Endothelial cell of umbilical vein (primary cell): Measurements from ENCODE around the gene RGS9. TPM values are rescaled to one million over a fixed set of nuclear protein-coding genes. Genes with fewer than 3 reads are reported as not detected.

Experiments used
- BruUV-seq: library from RNA; stranded (reverse); fragments of 400-500 nt; replicated peaks from 2 replicates; lab custom pipeline; 2021; lab: Mats Ljungman, UMichigan
- CTCF ChIA-PET: fragments of 300-600, 350-600 bp; sonication (Branson Sonifier 250); formaldehyde crosslinking; loops from one replicate; lab custom pipeline; 2021; ENCODE audit warnings: antibody characterized with exemption, inconsistent platforms; lab: Charles Lee
- POLR2A ChIA-PET: fragments of 300-600, 350-600 bp; sonication (Branson Sonifier 250); formaldehyde crosslinking; loops from one replicate; lab custom pipeline; 2021; ENCODE audit warnings: antibody characterized with exemption, inconsistent platforms; lab: Charles Lee
- DNase-seq: peaks from one replicate; pipeline ENCODE4 v3.0.0-alpha.2; 2011; ENCODE audit warnings: low read depth, low spot score
- FAIRE-seq: peaks from 2 replicates; lab custom pipeline; 2011; peaks lifted over from hg19 to GRCh38; lab: Jason Lieb, UNC
- H2AFZ ChIP-seq: 2 replicates; pipeline ENCODE4 v1.6.0; 2012; ENCODE audit warnings: low read depth, low read length, control low read depth, inconsistent platforms
- H3K27ac ChIP-seq: 2 replicates; pipeline ENCODE4 v1.5.1; 2011; ENCODE audit warnings: low read depth, mild to moderate bottlenecking, control low read depth, low read length, moderate library complexity; ENCODE audit not compliant: insufficient read depth
- H3K27me3 ChIP-seq, 2 experiments: 2 replicates each; pipeline versions ENCODE4 v1.6.0 to v1.6.1; 2011; ENCODE audit warnings: low read length in 2 of 2, mixed read lengths in 1 of 2; ENCODE audit not compliant: control insufficient read depth in 2 of 2, insufficient read depth in 2 of 2
- H3K36me3 ChIP-seq, 2 experiments: 2 replicates in 1 of 2; 3 replicates in 1 of 2; pipeline ENCODE4 v1.5.1; 2011; ENCODE audit warnings: low read length in 2 of 2, mild to moderate bottlenecking in 1 of 2, moderate library complexity in 1 of 2; ENCODE audit not compliant: control insufficient read depth in 2 of 2, insufficient read depth in 2 of 2; ENCODE audit errors: extremely low read depth in 1 of 2
- H3K4me1 ChIP-seq: 3 replicates; pipeline ENCODE4 v1.5.1; 2011; ENCODE audit warnings: mild to moderate bottlenecking, low read length; ENCODE audit not compliant: control insufficient read depth, insufficient read depth; ENCODE audit errors: extremely low read depth
- H3K4me2 ChIP-seq: 2 replicates; pipeline ENCODE4 v1.6.1; 2011; ENCODE audit warnings: low read length, control low read depth, mixed read lengths; ENCODE audit not compliant: insufficient read depth
- H3K4me3 ChIP-seq, 3 experiments: fragments of 200-600 bp in 1 of 3; sonication (generic), shearing (Covaris generic) in 1 of 3; replicated peaks in 1 of 3; 2 replicates each; pipeline ENCODE4 v1.5.1; 2011 to 2016; ENCODE audit warnings: control low read depth in 3 of 3, low read length in 3 of 3, mild to moderate bottlenecking in 2 of 3, inconsistent platforms in 1 of 3, low read depth in 1 of 3, moderate library complexity in 1 of 3; ENCODE audit not compliant: insufficient read depth in 1 of 3
- H3K79me2 ChIP-seq: 2 replicates; pipeline ENCODE4 v1.6.0; 2012; ENCODE audit warnings: low read length, inconsistent platforms; ENCODE audit not compliant: control insufficient read depth, insufficient read depth
- H3K9ac ChIP-seq: replicated peaks from 2 replicates; pipeline ENCODE3; 2011; ENCODE audit warnings: low read length, control low read depth; ENCODE audit not compliant: insufficient read depth; ENCODE audit errors: extremely low read depth
- H3K9me1 ChIP-seq: replicated peaks from 3 replicates; pipeline ENCODE4 v1.6.0; 2011; ENCODE audit warnings: mild to moderate bottlenecking, low read length; ENCODE audit not compliant: control insufficient read depth, insufficient read depth; ENCODE audit errors: extremely low read depth
- H3K9me3 ChIP-seq: replicated peaks from 2 replicates; pipeline ENCODE4 v1.5.1; 2012; ENCODE audit warnings: low read length, inconsistent platforms; ENCODE audit not compliant: control insufficient read depth, insufficient read depth
- H4K20me1 ChIP-seq: replicated peaks from 2 replicates; pipeline ENCODE3; 2011; ENCODE audit warnings: mild to moderate bottlenecking, low read length; ENCODE audit not compliant: control insufficient read depth, insufficient read depth; ENCODE audit errors: extremely low read depth
- EZH2 ChIP-seq: IDR thresholded peaks from 2 replicates; pipeline ENCODE4 v1.6.1; 2012; ENCODE audit warnings: borderline replicate concordance, low read depth, mild to moderate bottlenecking, moderate library complexity, low read length, inconsistent platforms; ENCODE audit not compliant: severe bottlenecking
- FOS ChIP-seq: IDR thresholded peaks from 2 replicates; pipeline ENCODE4 v1.6.1; 2011; ENCODE audit warnings: mild to moderate bottlenecking, low read length, moderate library complexity, borderline replicate concordance; ENCODE audit not compliant: insufficient read depth
- GATA2 ChIP-seq: IDR thresholded peaks from 2 replicates; pipeline ENCODE4 v1.7.0; 2011; ENCODE audit warnings: low read depth, mild to moderate bottlenecking, moderate library complexity, mixed read lengths, low read length; ENCODE audit not compliant: insufficient read length, insufficient read depth
- JUN ChIP-seq: IDR thresholded peaks from 2 replicates; pipeline ENCODE4 v1.6.1; 2011; ENCODE audit warnings: borderline replicate concordance, low read depth; ENCODE audit not compliant: insufficient read length, insufficient read depth
- MYC ChIP-seq: IDR thresholded peaks from one replicate; pipeline ENCODE4 v1.6.1; 2011; ENCODE audit warnings: mild to moderate bottlenecking, low read depth, low read length
- POLR2A ChIP-seq: IDR thresholded peaks from 2 replicates; pipeline ENCODE4 v1.6.1; 2012; ENCODE audit warnings: low read depth, mild to moderate bottlenecking, control low read depth, low read length
- POLR2AphosphoS5 ChIP-seq: IDR thresholded peaks from 2 replicates; pipeline ENCODE4 v1.6.1; 2012; ENCODE audit warnings: low read depth, mild to moderate bottlenecking, control low read depth, low read length, moderate library complexity; ENCODE audit not compliant: insufficient read depth
- dilution Hi-C: fragments of 300-500 bp; cut with MboI; formaldehyde crosslinking; loops from one replicate; pipeline ENCODE4 v1.15.0; 2019; ENCODE audit warnings: low sequenced_read_pairs; ENCODE audit not compliant: extremely low pct_ligation_motif_present
- intact Hi-C: fragments of 100-400 bp; cut with micrococcal nuclease; formaldehyde crosslinking; loops from one replicate; pipeline ENCODE4 v1.10.0; 2022
- polyA plus RNA-seq, 4 experiments: library from polyadenylated mRNA; depleted of rRNA in 3 of 4; stranded (reverse) in 3 of 4; unstranded in 1 of 4; fragments of >200 nt; gene quantifications; 2 replicates each; pipeline versions ENCODE4 v1.2.1 to v1.2.3, GENCODE V29; 2011 to 2012; ENCODE audit warnings: missing spikeins in 1 of 4
- total RNA-seq: library from RNA; stranded (reverse); gene quantifications from 2 replicates; pipeline ENCODE4 v1.2.3, GENCODE V29; 2021
- TF ChIP-seq, protein P1 (sequence below): IDR thresholded peaks from 2 replicates; pipeline ENCODE4 v1.6.1; 2011; ENCODE audit not compliant: insufficient read depth, insufficient read length
- TF ChIP-seq, protein P2 (sequence below), 2 donors: IDR thresholded peaks; 1 replicate in 1 of 2; 2 replicates in 1 of 2; pipeline ENCODE4 v1.5.1; 2011; ENCODE audit warnings: low read length in 2 of 2, mild to moderate bottlenecking in 2 of 2, moderate library complexity in 2 of 2, control low read depth in 1 of 2, inconsistent platforms in 1 of 2, low read depth in 1 of 2; ENCODE audit not compliant: insufficient read depth in 1 of 2; ENCODE audit errors: extremely low read depth in 1 of 2

The RGS9 gene
- total and polyA plus RNA-seq, 2 donors (not counting 3 experiments of a cell fraction or from before 2014, with no cell fraction given): 0.61 to 1.4 TPM

DNA sequence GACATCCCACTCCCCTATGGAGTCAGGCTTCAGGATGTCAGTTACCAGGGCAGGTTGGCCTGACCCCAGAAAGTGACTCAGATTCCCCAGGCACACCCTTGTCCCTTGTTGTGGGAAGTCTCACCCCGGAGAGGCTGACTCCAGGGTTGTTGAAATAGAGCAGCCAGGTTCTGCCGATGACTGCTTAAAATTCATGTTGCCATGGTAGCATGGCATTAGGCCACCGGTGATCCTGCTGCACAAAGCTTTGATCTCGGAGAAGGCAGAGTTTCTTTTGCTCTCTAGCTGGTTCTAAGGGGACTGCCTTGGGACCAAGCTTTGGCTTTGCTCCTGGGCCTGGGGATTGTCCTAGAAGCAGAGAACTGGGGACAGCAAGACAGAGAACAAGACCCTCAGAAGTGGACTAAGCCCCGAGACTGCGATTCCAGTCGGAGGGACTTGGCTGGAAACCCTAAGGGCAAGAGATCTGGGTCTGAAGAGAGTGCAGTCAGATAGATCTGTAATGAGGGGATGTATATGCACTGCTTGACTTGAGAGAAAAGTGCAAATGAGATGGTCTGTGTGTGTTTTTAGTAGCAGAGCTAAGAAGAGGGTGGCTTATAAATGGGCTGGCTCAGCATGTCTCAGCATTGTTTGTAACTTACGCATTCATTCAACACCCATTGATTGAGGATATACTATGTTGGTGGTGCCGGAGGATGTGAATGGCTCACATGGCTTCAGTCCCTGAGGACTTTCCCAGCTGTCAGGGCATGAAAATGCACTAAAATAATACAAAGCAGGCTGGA, 106.9 kb downstream of the RGS9 start:
- peak; percentile 17 for DNase-seq
- Histone ChIP-seq H4K20me1 (no peaks in the 10 kb centered on the region), H3K4me1 (no peaks in the 10 kb centered on the region), H3K9ac (no peak overlapping the region), H3K79me2 (no peaks in the 10 kb centered on the region), H3K27ac (no peak overlapping the region), H2AFZ (no peak overlapping the region), H3K4me3 (no peak overlapping the region), H3K27me3 (no peaks in the 10 kb centered on the region), H3K9me1 (no peaks in the 10 kb centered on the region), H3K36me3 (no peaks in the 10 kb centered on the region), H3K4me2 (no peak overlapping the region), H3K9me3 (no peaks in the 10 kb centered on the region)
- POLR2A ChIA-PET: no interaction called here
- dilution Hi-C loops: no loop called here
- CTCF ChIA-PET: interaction anchor here (1.0 to 1.4 kb wide), 2 partner anchors 11 to 12 kb away, joined by 3 to 9 read pairs; no protein-coding TSS in a partner anchor
- no TSS peak for BruUV-seq
- FAIRE-seq: no peak
- intact Hi-C loops: no loop called here
- no peak for TF ChIP-seq EZH2
- TF ChIP-seq POLR2AphosphoS5: no peak
- TF ChIP-seq MYC: no peak
- TF ChIP-seq JUN: no peak
- TF ChIP-seq FOS: no peak
- no peak for TF ChIP-seq POLR2A
- TF ChIP-seq, protein P1, sequence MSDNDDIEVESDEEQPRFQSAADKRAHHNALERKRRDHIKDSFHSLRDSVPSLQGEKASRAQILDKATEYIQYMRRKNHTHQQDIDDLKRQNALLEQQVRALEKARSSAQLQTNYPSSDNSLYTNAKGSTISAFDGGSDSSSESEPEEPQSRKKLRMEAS: no peak
- TF ChIP-seq, protein P2, sequence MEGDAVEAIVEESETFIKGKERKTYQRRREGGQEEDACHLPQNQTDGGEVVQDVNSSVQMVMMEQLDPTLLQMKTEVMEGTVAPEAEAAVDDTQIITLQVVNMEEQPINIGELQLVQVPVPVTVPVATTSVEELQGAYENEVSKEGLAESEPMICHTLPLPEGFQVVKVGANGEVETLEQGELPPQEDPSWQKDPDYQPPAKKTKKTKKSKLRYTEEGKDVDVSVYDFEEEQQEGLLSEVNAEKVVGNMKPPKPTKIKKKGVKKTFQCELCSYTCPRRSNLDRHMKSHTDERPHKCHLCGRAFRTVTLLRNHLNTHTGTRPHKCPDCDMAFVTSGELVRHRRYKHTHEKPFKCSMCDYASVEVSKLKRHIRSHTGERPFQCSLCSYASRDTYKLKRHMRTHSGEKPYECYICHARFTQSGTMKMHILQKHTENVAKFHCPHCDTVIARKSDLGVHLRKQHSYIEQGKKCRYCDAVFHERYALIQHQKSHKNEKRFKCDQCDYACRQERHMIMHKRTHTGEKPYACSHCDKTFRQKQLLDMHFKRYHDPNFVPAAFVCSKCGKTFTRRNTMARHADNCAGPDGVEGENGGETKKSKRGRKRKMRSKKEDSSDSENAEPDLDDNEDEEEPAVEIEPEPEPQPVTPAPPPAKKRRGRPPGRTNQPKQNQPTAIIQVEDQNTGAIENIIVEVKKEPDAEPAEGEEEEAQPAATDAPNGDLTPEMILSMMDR (IDR thresholded peaks at IDR 0.05; ENCODE audit: extremely low read depth in 1 of 2, insufficient read depth in 1 of 2, low read depth in 1 of 2, low read length in 2 of 2): no peak
- TF ChIP-seq GATA2: no peak
